T-helper 2 cell (primary cell): ENCODE results near the gene KRCC1.
"Not testable (repeated sequence)": the region's sequence is repeated elsewhere in the genome, so short reads cannot be mapped to it uniquely, and the experiment has no call there.

Source experiments
- DNase-seq, 5 experiments: peaks; one replicate each; pipeline versions ENCODE4 v3.0.0 to v3.0.0-alpha.2; 2012 to 2022

Gene KRCC1

GRCh38 chr2:88038263-88039105 lies 17.1 kb downstream of the KRCC1 start:
- no peak for DNase-seq

DNA sequence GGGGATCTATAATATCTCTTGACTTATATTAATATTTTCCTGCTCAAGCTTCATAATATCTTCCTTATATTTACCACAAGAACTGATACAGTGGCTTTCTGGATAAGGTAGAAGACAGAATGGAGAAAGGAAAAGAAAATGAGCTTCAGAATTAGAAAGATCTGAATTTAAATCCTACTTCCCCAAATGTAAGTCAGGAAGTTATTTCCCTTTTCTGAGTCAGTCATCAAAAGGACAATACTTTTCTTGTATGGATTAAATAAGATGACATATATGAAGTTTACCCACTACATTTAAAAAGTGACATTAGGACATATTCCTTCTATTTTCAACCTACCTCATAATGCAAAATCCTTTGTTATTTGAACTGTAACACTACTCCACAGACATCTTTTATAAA lies 19.0 kb downstream of the KRCC1 start:
- DNase-seq, result no peak

DNA sequence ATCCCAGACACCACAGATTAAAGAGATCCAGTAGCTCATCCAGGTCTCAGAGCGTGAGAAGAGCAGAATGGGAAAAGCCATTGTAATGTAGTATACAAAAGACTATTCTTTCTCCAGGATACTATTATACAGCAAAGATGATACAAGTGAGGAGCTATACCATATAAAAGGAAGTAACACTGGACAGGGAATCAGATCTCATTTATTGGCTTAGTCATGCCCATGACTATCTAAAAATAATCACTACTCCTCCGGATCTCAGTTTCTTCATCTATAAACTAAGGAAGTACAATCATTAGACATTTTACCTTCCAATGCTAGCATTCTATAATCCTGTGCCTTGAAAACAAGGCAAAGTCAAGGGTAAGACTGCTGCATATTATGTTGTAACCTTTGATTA lies 19.4 kb downstream of the KRCC1 start:
- DNase-seq, result no peak

GRCh38 chr2:88032070-88032702 lies 23.4 kb downstream of the KRCC1 start:
- DNase-seq, result no peak

DNA sequence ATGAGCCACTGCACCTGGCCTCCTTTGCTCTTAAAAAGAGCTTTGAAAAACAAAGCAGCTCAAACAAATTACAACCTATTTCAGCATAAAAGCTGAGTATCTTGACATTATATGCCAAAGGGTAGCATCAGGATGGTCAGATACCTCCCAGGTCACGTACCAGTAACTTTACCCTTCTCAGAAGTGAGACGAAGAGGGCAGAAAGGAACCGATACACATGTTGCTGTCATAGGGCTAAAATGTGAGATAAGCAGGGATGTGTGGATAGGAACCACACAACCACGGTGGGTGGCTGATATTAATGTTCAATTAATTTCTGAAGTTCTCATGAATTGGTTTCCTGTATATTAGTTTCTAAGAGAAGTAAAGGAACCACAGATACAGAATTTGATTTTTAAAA lies 26.7 kb downstream of the KRCC1 start:
- no peak for DNase-seq

DNA sequence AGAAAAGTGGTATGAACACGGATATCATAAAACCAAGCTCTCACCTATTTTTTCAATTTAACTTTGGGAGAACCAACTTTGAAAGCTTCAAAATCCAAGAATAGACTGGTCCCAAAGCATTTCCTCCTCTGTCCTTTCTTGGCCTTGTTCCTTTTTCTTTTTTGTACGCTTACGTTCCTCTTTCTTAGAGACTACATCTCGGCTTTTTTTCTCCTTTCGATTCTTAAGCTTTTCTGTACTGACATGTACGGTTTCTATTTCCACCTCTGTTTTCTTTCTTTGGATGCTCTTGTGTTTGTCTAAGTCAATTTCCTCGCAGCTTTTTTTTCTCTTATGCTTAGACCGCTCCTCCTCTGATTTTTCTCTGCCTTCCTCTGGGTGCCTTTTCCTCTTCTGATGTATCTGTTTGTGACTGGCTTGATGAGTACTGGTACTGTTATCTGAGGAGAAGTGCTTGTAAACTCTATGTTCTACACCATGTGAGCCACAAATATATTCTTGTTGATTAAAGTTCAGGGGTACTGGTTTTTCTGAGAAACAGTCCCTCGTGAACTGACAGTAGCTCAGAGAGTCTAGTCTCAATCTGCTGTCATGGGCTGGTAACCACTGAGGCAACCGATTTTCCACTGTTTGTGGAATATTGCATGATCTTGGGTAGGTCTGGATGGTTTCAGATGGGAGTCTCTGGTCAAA lies 27.7 kb downstream of the KRCC1 start:
- no peak for DNase-seq

- DNase-seq, result no peak
These were observed 31.1 kb downstream of the KRCC1 start for GRCh38 chr2:88024509-88024908.

DNA sequence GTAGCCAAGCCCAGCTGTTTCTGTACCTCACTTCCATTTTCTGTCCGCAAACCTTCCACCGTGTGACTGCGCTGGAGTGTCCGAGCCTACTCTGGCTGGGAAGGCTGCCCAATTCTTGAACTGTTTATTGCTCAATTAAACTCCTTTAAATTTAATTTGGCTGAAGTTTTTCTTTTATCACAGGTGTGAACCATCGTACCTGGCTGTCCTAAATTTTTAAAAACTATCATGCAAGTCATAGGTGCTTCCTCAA lies 33.0 kb downstream of the KRCC1 start:
- no peak for DNase-seq

GRCh38 chr2:88019985-88020384 lies 35.6 kb downstream of the KRCC1 start:
- no peak for DNase-seq

DNA sequence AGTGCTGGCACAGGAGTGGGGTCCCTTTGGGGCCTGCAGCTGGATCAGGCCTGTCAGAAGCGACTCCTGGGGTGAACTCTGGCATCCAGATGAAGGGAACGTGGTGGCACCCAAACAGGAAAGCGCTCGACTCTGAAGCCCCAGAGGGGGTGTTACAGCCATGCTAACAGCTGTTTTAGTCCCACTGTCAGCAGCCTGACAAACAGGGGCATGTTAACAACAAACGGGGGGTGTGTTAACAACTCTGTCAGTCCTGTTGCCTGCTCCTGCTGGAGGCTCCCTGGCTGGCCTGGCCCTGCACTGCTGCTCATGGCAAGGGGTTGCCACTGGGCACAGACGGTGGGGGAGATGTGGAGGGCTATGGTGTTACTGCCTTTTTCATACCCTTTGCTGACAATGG lies 36.7 kb downstream of the KRCC1 start:
- DNase-seq, result no peak

DNA sequence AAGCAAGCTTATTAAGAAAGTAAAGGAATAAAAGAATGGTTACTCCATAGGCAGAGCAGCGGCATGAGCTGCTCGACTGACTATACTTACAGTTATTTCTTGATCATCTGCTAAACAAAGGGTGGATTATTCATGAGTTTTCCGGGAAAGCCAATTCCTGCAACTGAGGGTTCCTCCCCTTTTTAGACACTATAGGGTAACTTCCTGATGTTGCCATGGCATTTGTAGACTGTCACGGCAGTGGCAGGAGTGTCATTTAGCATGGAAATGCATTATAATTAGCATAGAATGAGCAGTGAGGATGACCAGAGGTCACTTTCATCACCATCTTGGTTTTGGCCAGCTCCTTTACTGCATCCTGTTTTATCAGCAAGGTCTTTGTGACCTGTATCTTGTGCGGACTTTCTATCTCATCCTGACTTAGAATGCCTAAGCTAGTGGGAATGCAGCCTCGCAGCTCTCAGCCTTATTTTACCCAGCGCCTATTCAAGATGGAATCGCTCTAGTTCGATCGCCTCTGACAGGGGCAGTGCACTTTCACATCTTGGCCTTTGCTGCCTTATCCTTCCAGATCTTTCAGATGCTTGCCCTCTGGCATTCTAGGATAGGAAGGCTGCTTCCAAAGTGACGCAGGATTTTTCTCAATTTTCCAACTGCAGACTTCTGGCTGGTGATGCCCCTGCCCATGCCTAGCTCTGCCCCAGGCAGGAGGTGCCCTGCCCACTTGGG lies 37.3 kb downstream of the KRCC1 start:
- DNase-seq, result not testable (repeated sequence)

GRCh38 chr2:88017780-88018038 lies 37.9 kb downstream of the KRCC1 start:
- DNase-seq, result not testable (repeated sequence)

GRCh38 chr2:88016960-88017779 lies 38.4 kb downstream of the KRCC1 start:
- peak in 2 of 5 experiments; percentile 27 to 48 for DNase-seq

DNA sequence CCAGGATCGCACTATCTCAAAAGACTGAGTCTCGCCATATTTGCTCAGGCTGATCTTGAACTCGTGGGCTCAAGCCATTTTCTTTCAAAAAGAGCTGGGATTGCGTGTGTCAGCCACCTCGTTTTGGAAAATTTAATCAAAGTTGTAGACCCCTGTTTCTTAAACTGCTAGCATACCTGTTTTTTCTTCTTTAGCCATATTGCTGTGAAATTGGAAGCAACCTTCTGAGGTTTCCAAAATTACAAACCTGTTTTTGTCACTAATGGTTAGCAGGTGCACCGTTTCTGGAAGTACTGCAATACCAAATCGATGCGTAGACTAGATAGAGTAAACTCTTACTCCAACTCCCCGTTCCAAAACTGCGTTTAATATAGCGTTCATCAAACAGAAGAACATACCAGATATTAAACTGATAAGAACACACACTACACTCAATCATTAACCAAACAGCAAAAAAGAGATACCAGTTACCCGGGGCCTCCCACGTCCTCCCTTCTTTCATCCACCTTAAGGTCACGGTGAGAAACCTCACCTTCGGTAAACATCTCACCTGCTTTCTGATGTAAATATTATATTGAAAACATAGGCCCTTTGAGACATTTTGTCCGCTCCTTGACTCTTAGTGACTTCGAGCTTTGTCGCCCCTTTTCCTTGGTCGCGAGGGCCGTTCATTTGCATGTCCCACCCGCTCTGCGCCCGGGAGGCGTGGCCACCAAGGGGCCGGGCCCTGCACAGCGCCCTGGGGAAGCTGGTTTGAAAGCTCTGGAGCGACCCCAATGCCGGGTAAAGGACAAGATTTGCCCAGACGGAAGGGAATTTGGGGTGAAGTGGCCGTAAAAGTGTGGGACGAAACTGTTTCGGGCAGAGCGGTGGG lies 39.3 kb downstream of the KRCC1 start, which contains the start of gene RNU2-63P:
RNU2-63P (minus strand) TSS at position 462 of the 874 bp plus-strand sequence.
- peak; percentile 52 to 86 (median 67) for DNase-seq

- no peak for DNase-seq
These were observed 44.6 kb downstream of the KRCC1 start for GRCh38 chr2:88011011-88011410.

DNA sequence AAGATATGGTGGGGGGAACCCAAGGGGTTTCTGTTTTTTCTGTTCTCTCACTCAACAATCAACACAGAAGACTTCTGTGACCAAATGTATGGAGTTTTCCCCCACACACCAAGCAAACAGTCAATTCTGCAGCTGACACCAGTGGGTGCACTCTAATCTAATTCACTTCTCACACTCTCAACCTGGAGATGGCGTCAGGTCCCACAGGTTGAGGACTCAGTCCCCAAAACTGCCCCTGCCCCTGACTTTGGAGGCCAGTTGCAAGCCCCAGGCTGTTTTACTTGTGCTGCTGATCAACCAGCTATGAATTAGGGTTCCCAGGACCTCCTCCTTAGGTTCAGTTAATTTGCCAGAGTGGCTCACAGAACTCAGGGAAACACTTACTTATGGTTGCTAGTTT lies 45.4 kb downstream of the KRCC1 start:
- DNase-seq, result no peak

DNA sequence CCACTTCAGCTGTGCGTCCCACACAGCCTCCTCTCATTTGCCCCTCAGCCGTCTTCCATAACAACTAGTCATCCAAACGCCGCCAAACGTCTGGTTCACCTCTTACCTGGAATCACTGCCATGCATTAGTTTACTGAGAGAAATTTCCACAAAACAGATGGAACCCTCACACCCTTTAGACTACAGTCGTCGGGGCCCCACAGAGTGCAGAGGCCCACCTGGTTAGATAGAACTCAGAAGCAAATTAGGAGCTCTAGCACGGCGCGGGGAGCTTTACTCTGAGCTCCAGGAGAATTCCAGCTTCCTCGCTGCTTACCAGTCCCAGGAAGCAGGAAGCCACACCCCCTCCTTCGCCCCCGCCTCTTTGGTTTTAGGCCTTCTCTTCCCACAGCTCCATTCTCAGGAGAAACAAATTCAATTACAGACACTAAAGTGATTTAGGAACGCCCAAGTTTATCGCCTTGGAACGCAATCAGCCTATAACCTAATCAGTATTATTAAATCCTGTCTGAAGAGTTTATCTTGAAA lies 48.6 kb downstream of the KRCC1 start:
- DNase-seq, result no peak

- no peak for DNase-seq
These were observed 49.8 kb downstream of the KRCC1 start for GRCh38 chr2:88005776-88006175.

DNA sequence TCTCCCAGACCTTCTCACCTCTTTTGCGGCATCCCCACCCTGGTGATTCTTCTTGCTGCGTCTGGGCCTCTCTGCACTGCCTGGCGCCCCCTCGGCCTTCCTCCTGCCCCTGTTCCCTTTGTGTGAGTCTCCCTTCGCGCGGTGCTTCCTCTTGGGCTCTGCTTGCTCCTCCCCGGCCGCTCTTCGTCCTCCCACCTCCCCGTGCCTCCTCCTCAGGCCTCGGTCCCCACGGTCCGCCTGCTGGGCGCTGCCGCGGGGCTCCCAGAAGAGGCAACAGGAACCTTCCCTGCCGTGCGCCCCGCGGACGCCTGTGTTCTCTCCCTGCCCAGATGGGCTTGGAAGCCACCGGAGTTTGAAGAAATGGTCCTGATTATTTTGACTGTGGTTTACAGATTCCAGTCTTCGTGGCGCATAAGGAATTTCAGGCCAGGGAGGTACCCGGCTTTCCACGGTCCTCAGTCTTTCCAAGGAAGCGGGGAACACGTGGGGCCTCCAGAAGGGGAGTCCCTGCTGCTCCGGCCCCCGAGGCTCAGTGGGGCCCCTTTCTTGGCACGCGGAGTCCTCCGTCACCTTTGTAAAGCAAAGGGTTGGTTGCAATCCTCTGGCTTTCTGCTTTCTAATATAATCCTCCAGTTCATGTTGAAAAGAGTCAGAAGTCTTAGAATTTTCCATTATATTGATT lies 52.4 kb downstream of the KRCC1 start:
- DNase-seq, result no peak

- DNase-seq, result no peak
These were observed 53.2 kb downstream of the KRCC1 start for GRCh38 chr2:88002359-88002707.

- DNase-seq, result not testable (repeated sequence)
These were observed 55.1 kb downstream of the KRCC1 start for GRCh38 chr2:88000474-88000873.
